ENCODE results near the gene ZSCAN12.

ZSCAN12 gene

GRCh38 chr6:28354688-28355554 lies 44.6 kb downstream of the ZSCAN12 start:
- DNase-seq (ENCODE audit: low read depth) = no peak
- no peak for TF ChIP-seq CTCF (conservative IDR thresholded peaks at IDR 0.05; ENCODE audit: low read depth, low read length)
- H3K4me3 ChIP-seq (ENCODE audit: low read length) = no peak overlapping the region

GRCh38 chr6:28353981-28354676 lies 45.4 kb downstream of the ZSCAN12 start:
- DNase-seq (ENCODE audit: low read depth) = no peak
- H3K4me3 ChIP-seq (ENCODE audit: low read length) = no peak overlapping the region

GRCh38 chr6:28353356-28353755 lies 46.2 kb downstream of the ZSCAN12 start:
- TF ChIP-seq CTCF (conservative IDR thresholded peaks at IDR 0.05; ENCODE audit: low read depth, low read length) = no peak
- H3K4me3 ChIP-seq (ENCODE audit: low read length) = no peak overlapping the region
- no peak for DNase-seq (ENCODE audit: low read depth)

More at GRCh38 chr6:28353981-28354676, 45.4 kb downstream of the ZSCAN12 start:
- no peak for TF ChIP-seq CTCF (conservative IDR thresholded peaks at IDR 0.05; ENCODE audit: low read depth, low read length)

GRCh38 chr6:28351493-28351925 lies 48.0 kb downstream of the ZSCAN12 start:
- H3K4me3 ChIP-seq (ENCODE audit: low read length) = no peak overlapping the region
- TF ChIP-seq CTCF (conservative IDR thresholded peaks at IDR 0.05; ENCODE audit: low read depth, low read length) = no peak
- DNase-seq (ENCODE audit: low read depth) = no peak

- TF ChIP-seq CTCF (conservative IDR thresholded peaks at IDR 0.05; ENCODE audit: low read depth, low read length) = no peak
- no peak for DNase-seq (ENCODE audit: low read depth)
- H3K4me3 ChIP-seq (ENCODE audit: low read length) = no peak overlapping the region
These were observed 48.5 kb downstream of the ZSCAN12 start for GRCh38 chr6:28351087-28351486.

GRCh38 chr6:28349892-28350737 lies 49.4 kb downstream of the ZSCAN12 start, which contains the start of gene ZKSCAN3:
TSS of gene ZKSCAN3 (plus strand) at chr6:28349947. CDS start at chr6:28359587, 9,640 bp downstream.
- peak within 1 kb of the TSS; percentile 91 for H3K4me3 ChIP-seq (ENCODE audit: low read length)
- DNase-seq (ENCODE audit: low read depth) = no peak
- TF ChIP-seq CTCF (conservative IDR thresholded peaks at IDR 0.05; ENCODE audit: low read depth, low read length) = no peak
